Astrocyte of the cerebellum (primary cell): ENCODE data around the gene C11orf24.

Experiments
- DNase-seq: peaks from one replicate; pipeline ENCODE4 v3.0.0-alpha.2; 2011; ENCODE audit warnings: low read depth
- H3K4me3 ChIP-seq: 2 replicates; pipeline ENCODE4 v1.5.1; 2011; ENCODE audit warnings: mild to moderate bottlenecking, low read depth, low read length, moderate library complexity
- CTCF ChIP-seq: IDR thresholded peaks from 2 replicates; pipeline ENCODE4 v1.5.1; 2012; ENCODE audit warnings: low read length, low read depth, moderate library complexity, mild to moderate bottlenecking; ENCODE audit errors: missing control alignments
- in situ Hi-C: cut with HindIII; loops from 2 replicates; pipeline ENCODE4 v1.10.0; 2017; ENCODE audit warnings: low sequenced_read_pairs

The C11orf24 gene

DNA sequence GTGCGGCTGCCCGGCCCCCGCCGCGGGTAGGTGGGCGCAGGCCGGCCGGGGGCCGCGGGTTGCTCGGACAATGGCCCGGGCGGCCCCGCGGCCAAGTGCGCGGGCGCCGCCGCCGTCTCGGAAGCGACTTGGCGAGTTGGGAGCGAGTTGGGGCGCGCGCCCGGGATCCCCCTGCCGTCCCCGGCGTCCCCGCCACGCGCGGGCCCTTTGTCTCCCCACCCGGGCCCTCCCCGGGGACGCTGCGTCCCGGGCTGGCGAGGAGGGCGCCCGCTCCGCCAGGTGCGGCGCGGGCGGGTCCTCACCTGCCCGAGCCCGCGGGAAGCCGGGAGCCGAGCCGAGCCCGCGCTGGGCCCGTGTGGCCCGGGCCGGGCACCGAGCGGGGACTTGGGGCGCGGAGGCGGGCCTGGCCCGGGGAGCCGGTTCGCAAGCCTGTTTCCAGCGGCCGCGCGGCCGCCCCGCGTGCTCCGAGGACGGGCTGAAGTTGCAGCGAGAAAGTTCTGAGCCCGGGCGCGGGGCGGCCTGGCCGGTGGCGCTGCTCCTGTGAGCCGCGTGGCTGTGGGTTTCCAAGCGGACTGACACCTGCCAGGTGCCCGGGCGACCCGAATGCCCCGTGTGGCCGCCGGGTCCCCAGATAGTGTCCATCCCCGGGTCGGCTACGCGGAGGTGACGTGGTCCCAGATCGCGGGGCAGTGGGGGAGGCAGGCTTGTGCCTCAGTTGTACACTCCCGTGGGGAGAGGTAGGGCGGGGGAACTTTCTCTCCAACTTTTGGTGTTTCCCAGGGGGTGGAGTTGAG, 41.2 kb upstream of the C11orf24 start:
- peak overlapping the region; percentile 59 for H3K4me3 ChIP-seq
- DNase-seq: no peak
- TF ChIP-seq CTCF: no peak
- in situ Hi-C loops: no loop called here

DNA sequence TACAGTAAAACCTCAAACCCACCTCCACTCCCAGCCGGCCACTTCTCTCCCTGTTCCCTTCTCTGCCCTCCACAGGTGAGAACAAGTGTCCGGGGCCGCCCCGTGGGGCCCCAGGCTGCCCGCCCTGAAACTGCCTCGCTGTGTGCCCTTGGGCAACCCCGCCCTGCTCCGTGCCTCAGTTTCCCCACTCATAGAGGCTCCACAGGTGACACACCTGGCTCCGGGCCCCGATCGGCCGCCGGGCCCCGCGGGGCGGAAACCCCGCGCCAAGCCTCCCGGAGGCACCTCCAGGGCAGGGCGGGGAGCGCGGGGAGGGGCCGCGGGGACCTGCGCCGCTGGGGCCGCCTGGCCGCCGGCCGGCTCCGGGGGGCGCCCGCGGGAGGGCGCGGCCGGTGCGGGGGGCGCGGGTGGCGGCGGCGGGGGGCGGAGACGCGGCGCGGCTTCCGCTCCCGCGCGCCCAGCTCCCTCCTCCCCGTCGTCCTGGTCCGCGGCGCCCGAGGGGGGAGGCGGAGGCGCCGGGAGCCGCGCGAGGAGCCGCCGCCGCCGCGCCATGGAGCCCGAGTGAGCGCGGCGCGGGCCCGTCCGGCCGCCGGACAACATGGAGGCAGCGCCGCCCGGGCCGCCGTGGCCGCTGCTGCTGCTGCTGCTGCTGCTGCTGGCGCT, 40.5 kb upstream of the C11orf24 start, which contains the start of gene LRP5:
Gene LRP5, plus strand, starts transcription at position 475 of the 663 bp plus-strand sequence. Its CDS starts 124 bp downstream, at position 599.
- in situ Hi-C loops: no loop called here
- peak within 1 kb of the TSS; percentile 59 for H3K4me3 ChIP-seq
- no peak for DNase-seq
- TF ChIP-seq CTCF: no peak

- in situ Hi-C loops: no loop called here
- DNase-seq: no peak
- no peak for TF ChIP-seq CTCF
- H3K4me3 ChIP-seq: peak overlapping the region; percentile 34
These were observed 39.7 kb upstream of the C11orf24 start for GRCh38 chr11:68311160-68312116.

- no peak for TF ChIP-seq CTCF
- H3K4me3 ChIP-seq: no peak overlapping the region
- no peak for DNase-seq
- in situ Hi-C loops: no loop called here
These were observed 37.9 kb upstream of the C11orf24 start for GRCh38 chr11:68309621-68310185.

GRCh38 chr11:68308068-68308467, 36.3 kb upstream of the C11orf24 start:
- no peak for DNase-seq
- no peak for TF ChIP-seq CTCF
- in situ Hi-C loops: no loop called here
- no peak overlapping the region for H3K4me3 ChIP-seq

DNA sequence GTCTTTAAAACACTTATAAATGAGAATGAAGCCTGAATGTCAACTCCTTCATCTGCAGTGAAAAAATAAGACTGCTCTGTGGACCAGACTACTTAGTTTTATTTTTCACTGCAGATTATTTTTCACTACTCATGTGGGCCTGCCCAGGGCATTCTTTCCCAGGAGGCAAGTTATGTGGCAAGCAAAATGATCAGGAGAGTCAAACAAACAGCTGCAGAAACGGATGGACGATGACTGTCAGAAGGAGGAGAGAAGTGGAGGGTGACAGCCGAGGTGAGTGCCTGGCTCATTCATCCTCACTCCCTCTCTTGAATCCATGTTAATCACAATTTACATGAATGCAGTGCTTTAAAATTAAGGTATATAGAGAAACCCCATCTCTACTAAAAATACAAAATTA, 34.9 kb upstream of the C11orf24 start:
- no peak for DNase-seq
- no peak for TF ChIP-seq CTCF
- in situ Hi-C loops: no loop called here
- H3K4me3 ChIP-seq: no peak overlapping the region
